Nephron (organoid): Measurements from ENCODE around the gene KCNQ1.

Experiments
- H3K27ac Mint-ChIP-seq, 3 experiments: 2 replicates each; pipeline ENCODE4 v1.8.0; 2020; ENCODE audit warnings: mixed read lengths in 3 of 3, mild to moderate bottlenecking in 2 of 3, moderate library complexity in 1 of 3
- H3K27me3 Mint-ChIP-seq: 2 replicates; pipeline ENCODE4 v1.8.0; 2021; ENCODE audit warnings: low read depth, mild to moderate bottlenecking, moderate library complexity, mixed read lengths
- H3K36me3 Mint-ChIP-seq: 2 replicates; pipeline ENCODE4 v1.8.0; 2020; ENCODE audit warnings: low read depth, mixed read lengths
- H3K4me1 Mint-ChIP-seq: 2 replicates; pipeline ENCODE4 v1.8.0; 2020; ENCODE audit warnings: mixed read lengths
- H3K4me3 Mint-ChIP-seq, 3 experiments: 2 replicates each; pipeline ENCODE4 v1.8.0; 2020; ENCODE audit warnings: mild to moderate bottlenecking in 3 of 3, mixed read lengths in 3 of 3, moderate library complexity in 2 of 3
- H3K9me3 Mint-ChIP-seq: 2 replicates; pipeline ENCODE4 v1.8.0; 2020; ENCODE audit warnings: mixed read lengths
- CTCF ChIP-seq, 3 experiments: fragments of 200-600 bp; sonication (generic); IDR thresholded peaks; one replicate each; pipeline ENCODE4 v1.5.0; 2021; ENCODE audit warnings: antibody characterized with exemption in 3 of 3; ENCODE audit not compliant: unreplicated experiment in 3 of 3

KCNQ1 gene

DNA sequence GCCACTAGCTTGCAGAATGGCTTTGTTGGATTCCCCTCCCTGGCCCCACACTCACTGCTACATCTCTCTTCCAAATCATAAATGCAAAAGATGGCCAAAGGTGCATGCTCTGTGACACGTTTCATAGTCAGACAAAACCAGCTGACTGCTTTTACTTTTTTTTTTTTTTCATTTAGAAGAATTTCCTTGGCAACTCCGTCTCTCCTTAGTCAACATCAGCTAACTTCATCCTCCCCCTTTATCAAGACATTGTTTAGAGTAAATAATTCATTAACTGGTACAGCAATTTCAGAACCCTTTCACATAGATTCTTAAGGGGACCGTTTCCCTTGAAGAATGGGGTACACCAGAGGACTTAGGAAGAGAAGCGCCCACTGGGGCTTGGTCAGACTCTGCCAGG lies 239.0 kb downstream of the KCNQ1 start:
- Mint-ChIP-seq H3K27ac (peak overlapping the region; percentile 15 to 54 (median 33)), H3K36me3 (no peaks in the 10 kb centered on the region), H3K4me3 (peak overlapping the region in 1 of 3 experiments; percentile 9), H3K9me3 (no peaks in the 10 kb centered on the region), H3K4me1 (peaks cover 52% of the 10 kb centered on the region), H3K27me3 (no peaks in the 10 kb centered on the region)
- no peak for TF ChIP-seq CTCF (IDR thresholded peaks at IDR 0.05; ENCODE audit: unreplicated experiment in 3 of 3)

- no peak for TF ChIP-seq CTCF (IDR thresholded peaks at IDR 0.05; ENCODE audit: unreplicated experiment in 3 of 3)
- Mint-ChIP-seq H3K36me3 (no peaks in the 10 kb centered on the region), H3K27me3 (no peaks in the 10 kb centered on the region), H3K9me3 (no peaks in the 10 kb centered on the region), H3K4me3 (no peak overlapping the region), H3K27ac (peak overlapping the region in 2 of 3 experiments; percentile 33 to 54), H3K4me1 (peaks cover 58% of the 10 kb centered on the region)
Measured at GRCh38 chr11:2684581-2684980, 239.8 kb downstream of the KCNQ1 start.

GRCh38 chr11:2685051-2685450 lies 240.2 kb downstream of the KCNQ1 start:
- Mint-ChIP-seq H3K4me1 (peaks cover 62% of the 10 kb centered on the region), H3K4me3 (no peak overlapping the region), H3K27me3 (no peaks in the 10 kb centered on the region), H3K27ac (peak overlapping the region in 1 of 3 experiments; percentile 33), H3K36me3 (no peaks in the 10 kb centered on the region), H3K9me3 (no peaks in the 10 kb centered on the region)
- TF ChIP-seq CTCF (IDR thresholded peaks at IDR 0.05; ENCODE audit: unreplicated experiment in 3 of 3), result no peak

DNA sequence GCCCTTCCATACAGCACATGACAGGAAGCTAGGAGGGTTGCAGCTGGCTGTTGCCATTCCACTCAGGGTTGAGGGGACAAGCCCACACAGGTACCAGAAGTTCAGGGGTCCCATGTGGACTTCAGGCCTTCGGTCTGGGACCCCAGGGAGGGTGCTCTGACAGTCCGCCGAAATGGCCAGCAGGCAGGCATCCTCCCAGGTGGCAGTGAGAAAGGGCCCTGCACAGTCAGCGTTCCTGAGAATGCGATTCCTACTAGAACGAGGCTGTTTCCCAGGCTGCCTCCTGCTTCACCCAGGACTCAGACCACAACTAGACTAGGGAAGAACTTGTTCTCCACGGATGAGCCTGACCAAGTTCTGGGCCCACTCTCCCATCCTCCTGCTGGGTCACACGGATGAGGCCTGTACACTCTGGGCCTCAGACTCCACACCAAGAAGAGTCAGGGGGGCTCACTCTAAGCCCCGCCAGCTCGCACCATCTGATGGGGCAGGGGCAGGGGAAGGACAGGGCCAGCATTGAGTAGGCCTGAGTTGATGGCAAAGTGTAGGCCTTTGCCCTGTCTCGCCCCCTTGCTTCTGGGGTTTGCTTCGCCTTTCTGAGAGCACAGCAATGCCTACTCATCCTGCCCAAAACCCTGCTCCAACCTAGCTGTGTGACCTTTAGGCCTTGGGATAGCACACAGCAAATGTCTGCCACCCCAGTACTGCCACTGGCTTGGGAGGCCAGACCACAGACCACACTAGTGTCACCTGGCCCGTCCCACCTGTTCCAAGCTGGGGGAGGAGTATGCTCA lies 241.0 kb downstream of the KCNQ1 start:
- H3K9me3 Mint-ChIP-seq, result no peaks in the 10 kb centered on the region
- no peak overlapping the region for H3K4me3 Mint-ChIP-seq
- H3K27ac Mint-ChIP-seq, result peak overlapping the region in 1 of 3 experiments; percentile 33
- H3K27me3 Mint-ChIP-seq, result no peaks in the 10 kb centered on the region
- TF ChIP-seq CTCF (IDR thresholded peaks at IDR 0.05; ENCODE audit: unreplicated experiment in 3 of 3), result no peak
- peaks cover 69% of the 10 kb centered on the region for H3K4me1 Mint-ChIP-seq
- no peaks in the 10 kb centered on the region for H3K36me3 Mint-ChIP-seq

DNA sequence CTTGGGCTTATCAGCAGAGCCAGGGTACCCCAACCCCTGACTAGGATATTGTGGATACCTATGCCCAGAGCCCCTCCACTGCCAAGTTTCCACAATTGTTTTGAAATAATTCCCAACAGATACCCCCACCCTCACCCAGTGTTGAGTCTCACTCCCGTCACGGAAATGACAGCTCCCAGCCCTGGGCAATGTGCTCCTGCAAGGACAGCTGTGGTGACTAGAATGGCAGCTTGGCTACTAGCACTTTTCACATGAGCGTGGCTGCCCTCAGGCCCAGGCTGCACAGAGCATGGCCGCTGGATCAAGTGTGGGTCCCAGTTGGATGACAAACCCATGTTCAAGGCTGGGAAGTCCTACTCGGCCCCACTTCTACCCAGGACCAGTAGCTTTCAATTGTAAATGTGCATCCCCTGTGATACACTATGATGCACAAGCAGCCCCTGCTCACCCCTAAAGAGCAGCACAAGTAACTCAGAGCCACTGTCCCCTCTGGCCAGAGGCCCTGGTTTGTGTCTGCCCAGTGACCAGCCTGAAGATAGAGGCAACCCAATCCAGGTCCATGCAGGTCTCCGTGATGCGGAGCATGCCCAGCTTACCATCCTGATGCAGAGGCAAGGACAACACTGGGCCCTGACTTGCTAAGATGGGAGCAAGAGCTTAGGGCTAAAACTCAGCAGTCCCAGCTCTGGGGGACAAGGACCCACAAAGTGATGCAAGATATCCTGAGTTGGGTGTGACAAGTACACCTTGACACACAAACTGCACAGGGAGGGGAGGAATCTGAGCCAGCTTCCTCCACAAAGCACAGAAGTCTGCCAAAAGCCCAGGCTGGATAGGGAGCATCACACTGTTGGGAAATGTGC lies 241.8 kb downstream of the KCNQ1 start:
- no peaks in the 10 kb centered on the region for H3K9me3 Mint-ChIP-seq
- H3K27me3 Mint-ChIP-seq, result no peaks in the 10 kb centered on the region
- H3K4me3 Mint-ChIP-seq, result no peak overlapping the region
- H3K4me1 Mint-ChIP-seq, result peaks cover 77% of the 10 kb centered on the region
- H3K36me3 Mint-ChIP-seq, result no peaks in the 10 kb centered on the region
- no peak for TF ChIP-seq CTCF (IDR thresholded peaks at IDR 0.05; ENCODE audit: unreplicated experiment in 3 of 3)
- H3K27ac Mint-ChIP-seq, result peak overlapping the region in 1 of 3 experiments; percentile 26
